GM21737 (cell line): ENCODE measurements around the gene COX5B.
"Not testable (repeated sequence)": the region's sequence is repeated elsewhere in the genome, so short reads cannot be mapped to it uniquely, and the experiment has no call there.

ENCODE experiments used
- ATAC-seq: cut with Tn5 transposase; IDR thresholded peaks from one replicate; pipeline ENCODE4 v1.9.1; 2021; ENCODE audit warnings: mild to moderate bottlenecking, moderate library complexity; ENCODE audit not compliant: unreplicated experiment

Gene COX5B

GRCh38 chr2:97672606-97673140 is 26.8 kb downstream of the COX5B start:
- ATAC-seq, result not testable (repeated sequence)

GRCh38 chr2:97673182-97673914 is 27.5 kb downstream of the COX5B start:
- ATAC-seq, result no peak

GRCh38 chr2:97673915-97674283 is 28.0 kb downstream of the COX5B start:
- no peak for ATAC-seq

- no peak for ATAC-seq
Observed at GRCh38 chr2:97675430-97676113, 29.7 kb downstream of the COX5B start.

GRCh38 chr2:97676620-97677019 is 30.8 kb downstream of the COX5B start:
- no peak for ATAC-seq

- ATAC-seq, result no peak
Observed at GRCh38 chr2:97677480-97677879, 31.6 kb downstream of the COX5B start.

- no peak for ATAC-seq
Observed at GRCh38 chr2:97678298-97678697, 32.4 kb downstream of the COX5B start.

GRCh38 chr2:97687235-97687634 is 41.4 kb downstream of the COX5B start:
- ATAC-seq, result not testable (repeated sequence)

GRCh38 chr2:97688062-97688827 is 42.4 kb downstream of the COX5B start:
- no peak for ATAC-seq

GRCh38 chr2:97691166-97691565 is 45.3 kb downstream of the COX5B start:
- ATAC-seq, result no peak

GRCh38 chr2:97693476-97693875 is 47.6 kb downstream of the COX5B start:
- no peak for ATAC-seq

GRCh38 chr2:97695744-97696143 is 49.9 kb downstream of the COX5B start:
- ATAC-seq, result no peak

- no peak for ATAC-seq
Observed at GRCh38 chr2:97697252-97698235, 51.7 kb downstream of the COX5B start.
